Testis (tissue), 3 donors: ENCODE data around the gene CAPG. TPM values are rescaled to one million over a fixed set of nuclear protein-coding genes. Genes with fewer than 3 reads are reported as not detected.

Experiments
- DNase-seq: peaks from one replicate; pipeline ENCODE4 v3.0.0-alpha.2; 2019
- H3K27ac ChIP-seq, 2 donors: fragments of 200-600 bp; sonication (generic); one replicate each; pipeline ENCODE4 v1.5.1; 2019
- H3K27me3 ChIP-seq: fragments of 200-600 bp; sonication (generic); one replicate; pipeline ENCODE4 v1.5.1; 2019
- H3K36me3 ChIP-seq: fragments of 200-600 bp; sonication (generic); one replicate; pipeline ENCODE4 v1.5.1; 2017; ENCODE audit warnings: low read depth; ENCODE audit errors: missing control alignments
- H3K4me1 ChIP-seq: fragments of 200-600 bp; sonication (generic); one replicate; pipeline ENCODE4 v1.5.1; 2019
- H3K4me3 ChIP-seq, 2 donors: fragments of 200-600 bp; sonication (generic); one replicate each; pipeline ENCODE4 v1.5.1; 2017 to 2019
- H3K9me3 ChIP-seq: fragments of 200-600 bp; sonication (generic); one replicate; pipeline ENCODE4 v1.5.1; 2017
- POLR2A ChIP-seq: fragments of 450-650 bp; IDR thresholded peaks from one replicate; pipeline ENCODE4 v1.6.1; 2017; ENCODE audit warnings: antibody characterized with exemption, mild to moderate bottlenecking, moderate library complexity
- WGBS, 2 donors: methylation state at CpG; one replicate each; pipeline ENCODE4 v1.1.5; 2018; 5-methylcytosine and 5-hydroxymethylcytosine counted together
- intact Hi-C: fragments of 100-400 bp; cut with DNase I; formaldehyde crosslinking; loops from one replicate; pipeline ENCODE4 v1.15.1; 2023; ENCODE audit warnings: low total_unique reads
- polyA plus RNA-seq: library from polyadenylated mRNA; stranded (reverse); fragments of 350-450 nt; fragmentation: Illumina TruSeq; extraction: RNeasy Lipid Tissue Mini Kit (QIAGEN cat#74804); gene quantifications from one replicate; pipeline ENCODE4 v1.2.3, GENCODE V29; 2014; ENCODE audit warnings: low read depth, low replicate concordance; ENCODE audit not compliant: insufficient read depth
- total RNA-seq, 2 donors: library from RNA; depleted of rRNA; stranded (reverse); fragments of >200 nt; gene quantifications; one replicate each; pipeline ENCODE4 v1.2.3, GENCODE V29; 2016
- TF ChIP-seq, protein P1 (sequence below), 3 experiments: fragments of 450-650 bp in 2 of 3; fragments of 200-600 bp in 1 of 3; sonication (generic) in 1 of 3; IDR thresholded peaks; one replicate each; pipeline ENCODE4 v1.5.1; 2016 to 2019; ENCODE audit warnings: antibody characterized with exemption in 3 of 3, mild to moderate bottlenecking in 2 of 3, moderate library complexity in 1 of 3

The CAPG gene
- total and polyA plus RNA-seq, 3 donors from 2014 or later, result 17.7 to 74.5 (median 29.4) TPM

DNA sequence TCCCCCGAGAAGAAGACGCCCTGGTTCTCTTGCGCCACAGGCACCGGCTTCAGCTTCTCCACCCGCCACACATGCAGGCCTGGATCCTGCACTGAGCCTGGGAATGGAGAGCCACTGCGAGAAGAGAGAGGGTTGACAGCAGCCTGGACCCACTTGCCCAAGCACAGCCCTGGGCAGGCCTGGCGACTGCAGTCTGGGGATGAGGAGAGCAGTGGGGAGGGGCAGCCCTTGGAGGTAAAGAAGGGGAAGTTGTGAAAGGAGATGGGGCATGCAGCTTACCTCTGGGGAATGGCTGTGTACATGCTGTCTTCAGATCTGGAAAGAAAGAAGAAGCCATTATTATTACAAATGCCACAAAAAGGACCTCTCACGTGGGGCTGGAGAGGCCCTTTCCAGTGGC lies 8.3 kb downstream of the CAPG start:
- TF ChIP-seq POLR2A, result no peak
- TF ChIP-seq, protein P1, sequence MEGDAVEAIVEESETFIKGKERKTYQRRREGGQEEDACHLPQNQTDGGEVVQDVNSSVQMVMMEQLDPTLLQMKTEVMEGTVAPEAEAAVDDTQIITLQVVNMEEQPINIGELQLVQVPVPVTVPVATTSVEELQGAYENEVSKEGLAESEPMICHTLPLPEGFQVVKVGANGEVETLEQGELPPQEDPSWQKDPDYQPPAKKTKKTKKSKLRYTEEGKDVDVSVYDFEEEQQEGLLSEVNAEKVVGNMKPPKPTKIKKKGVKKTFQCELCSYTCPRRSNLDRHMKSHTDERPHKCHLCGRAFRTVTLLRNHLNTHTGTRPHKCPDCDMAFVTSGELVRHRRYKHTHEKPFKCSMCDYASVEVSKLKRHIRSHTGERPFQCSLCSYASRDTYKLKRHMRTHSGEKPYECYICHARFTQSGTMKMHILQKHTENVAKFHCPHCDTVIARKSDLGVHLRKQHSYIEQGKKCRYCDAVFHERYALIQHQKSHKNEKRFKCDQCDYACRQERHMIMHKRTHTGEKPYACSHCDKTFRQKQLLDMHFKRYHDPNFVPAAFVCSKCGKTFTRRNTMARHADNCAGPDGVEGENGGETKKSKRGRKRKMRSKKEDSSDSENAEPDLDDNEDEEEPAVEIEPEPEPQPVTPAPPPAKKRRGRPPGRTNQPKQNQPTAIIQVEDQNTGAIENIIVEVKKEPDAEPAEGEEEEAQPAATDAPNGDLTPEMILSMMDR (IDR thresholded peaks at IDR 0.05), result no peak
- WGBS, 2 donors, result 92 to 95% methylated on average over 7 to 8 of the region's 8 CpGs
- Histone ChIP-seq H3K9me3 (no peaks in the 10 kb centered on the region), H3K36me3 (no peaks in the 10 kb centered on the region), H3K4me3 (no peak overlapping the region), H3K4me1 (peaks cover 8% of the 10 kb centered on the region), H3K27me3 (no peaks in the 10 kb centered on the region), H3K27ac (no peak overlapping the region)
- DNase-seq, result no peak
- intact Hi-C loops, result no loop called here

DNA sequence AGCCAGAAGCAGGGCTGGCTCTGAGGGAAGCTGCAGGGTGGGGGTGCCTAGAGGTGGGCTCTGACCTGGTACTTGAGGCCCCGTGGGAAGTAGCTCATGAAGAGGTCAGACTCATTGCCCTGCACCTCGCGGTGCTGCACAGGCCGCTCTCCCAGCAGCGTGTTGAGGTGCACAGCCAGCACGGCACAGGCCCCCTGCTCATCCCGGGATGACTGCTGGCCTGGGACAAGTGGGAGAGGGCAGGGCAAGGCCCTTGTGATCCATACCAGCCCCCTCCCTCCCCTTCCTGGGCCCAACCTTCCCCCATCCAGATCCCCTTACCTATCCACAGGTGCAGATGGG lies 8.7 kb downstream of the CAPG start:
- 88 to 98% methylated on average over 4 to 7 of the region's 7 CpGs for WGBS, 2 donors
- TF ChIP-seq, protein P1 (IDR thresholded peaks at IDR 0.05), result no peak
- no peak for TF ChIP-seq POLR2A
- Histone ChIP-seq H3K9me3 (no peaks in the 10 kb centered on the region), H3K4me3 (no peak overlapping the region), H3K4me1 (peaks cover 12% of the 10 kb centered on the region), H3K27me3 (no peaks in the 10 kb centered on the region), H3K36me3 (no peaks in the 10 kb centered on the region), H3K27ac (no peak overlapping the region)
- no peak for DNase-seq
- intact Hi-C loops, result no loop called here

DNA sequence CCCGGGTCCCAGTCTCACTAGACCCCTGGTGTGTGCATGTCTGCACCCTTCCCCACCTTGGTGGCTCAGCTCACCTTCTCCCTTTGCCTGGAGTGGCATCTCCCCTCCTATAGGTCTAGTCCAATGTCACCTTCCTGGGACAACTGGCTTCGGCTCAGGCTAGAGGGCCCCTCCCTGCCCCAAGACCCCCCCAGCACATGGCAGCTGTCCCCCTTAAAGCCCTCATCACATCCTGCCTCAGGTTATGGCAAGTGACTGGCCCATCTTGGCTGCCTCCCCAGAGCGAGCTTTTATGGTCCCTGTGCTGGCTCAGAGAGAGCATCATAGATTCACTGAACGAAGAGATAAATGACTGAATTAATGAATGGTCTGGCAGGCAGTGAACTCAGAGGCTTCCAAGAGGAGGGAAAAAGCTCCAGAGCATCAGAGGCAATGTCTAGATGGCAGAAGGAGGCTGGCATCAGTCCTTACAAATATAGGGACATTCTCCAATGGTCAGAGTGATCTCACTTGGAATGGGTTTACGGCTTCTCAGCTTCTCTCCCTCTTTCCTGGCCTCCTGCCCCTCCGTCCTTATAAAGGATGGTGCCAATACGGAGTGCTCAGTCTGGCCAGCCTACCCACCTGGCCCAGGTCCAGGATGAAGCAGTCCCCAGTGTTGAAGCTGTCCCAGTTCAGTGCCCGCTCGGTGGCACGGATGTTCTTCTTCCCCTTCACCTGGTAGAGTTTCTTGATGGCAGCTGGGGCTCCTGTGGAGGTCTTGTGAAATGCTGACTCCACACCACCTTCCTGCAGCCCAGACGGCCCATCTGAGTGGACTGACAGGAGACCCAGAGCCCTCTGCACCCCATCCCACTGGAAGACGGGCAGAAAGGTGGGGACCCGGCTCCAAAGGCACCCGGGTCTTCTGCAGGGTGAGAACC lies 9.4 kb downstream of the CAPG start:
- no peak overlapping the region for H3K27ac ChIP-seq
- no peak for DNase-seq
- 83 to 85% methylated on average over 9 to 14 of the region's 14 CpGs for WGBS, 2 donors

DNA sequence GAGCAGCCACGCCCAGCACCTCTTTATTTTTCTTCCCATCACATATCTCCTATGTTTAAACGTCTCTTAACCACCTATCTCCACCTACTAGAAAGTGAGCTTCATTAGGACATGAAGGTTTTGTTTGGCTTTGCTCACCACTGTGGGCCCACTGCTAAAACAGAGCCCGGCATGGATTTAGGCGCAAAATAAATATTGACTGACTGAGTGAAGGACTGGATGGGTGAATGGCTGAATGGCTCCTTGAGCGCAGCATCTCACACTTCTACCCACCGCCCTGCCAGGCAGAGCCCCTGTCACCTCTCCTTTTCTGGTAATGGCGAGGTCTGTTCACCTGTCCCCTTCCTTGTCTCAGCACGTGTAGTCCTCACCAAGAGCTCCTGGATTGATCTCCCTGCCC lies 10.1 kb downstream of the CAPG start:
- no peaks in the 10 kb centered on the region for H3K36me3 ChIP-seq
- no peak overlapping the region for H3K27ac ChIP-seq
- TF ChIP-seq POLR2A, result no peak
- TF ChIP-seq, protein P1 (IDR thresholded peaks at IDR 0.05), result no peak
- DNase-seq, result no peak
- no peaks in the 10 kb centered on the region for H3K9me3 ChIP-seq
- WGBS, 2 donors, result 95 to 97% methylated on average over 8 of the region's 8 CpGs
- H3K4me3 ChIP-seq, result no peak overlapping the region
- H3K4me1 ChIP-seq, result peaks cover 16% of the 10 kb centered on the region
- no peaks in the 10 kb centered on the region for H3K27me3 ChIP-seq
- intact Hi-C loops, result no loop called here

More for the DNA sequence above, 9.4 kb downstream of the CAPG start:
- Histone ChIP-seq H3K9me3 (no peaks in the 10 kb centered on the region), H3K36me3 (no peaks in the 10 kb centered on the region), H3K4me1 (peaks cover 16% of the 10 kb centered on the region), H3K4me3 (no peak overlapping the region), H3K27me3 (no peaks in the 10 kb centered on the region)
- TF ChIP-seq, protein P1 (IDR thresholded peaks at IDR 0.05), result no peak
- no peak for TF ChIP-seq POLR2A
- intact Hi-C loops, result no loop called here

DNA sequence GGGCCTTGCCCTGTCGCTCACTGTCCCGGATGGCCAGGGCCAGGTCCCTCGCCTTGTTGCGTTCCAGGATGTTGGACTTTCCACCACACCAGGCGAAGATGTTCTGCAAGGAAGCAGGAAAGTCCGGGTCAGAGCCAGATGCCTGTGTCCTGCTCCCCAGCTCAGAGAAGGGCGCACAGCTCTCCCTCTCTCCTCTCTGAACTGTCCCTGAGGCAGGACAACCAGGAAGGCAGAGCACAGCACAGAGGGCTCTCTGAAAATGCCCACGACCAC lies 11.0 kb downstream of the CAPG start:
- Histone ChIP-seq H3K9me3 (no peaks in the 10 kb centered on the region), H3K4me1 (peaks cover 16% of the 10 kb centered on the region), H3K4me3 (no peak overlapping the region), H3K27ac (no peak overlapping the region), H3K36me3 (no peaks in the 10 kb centered on the region), H3K27me3 (no peaks in the 10 kb centered on the region)
- intact Hi-C loops, result no loop called here
- WGBS, 2 donors, result 94 to 96% methylated on average over 8 of the region's 8 CpGs
- TF ChIP-seq, protein P1 (IDR thresholded peaks at IDR 0.05), result no peak
- no peak for TF ChIP-seq POLR2A
- DNase-seq, result no peak
